IMR-90 (cell line): ENCODE data around the gene EVL. TPM values are rescaled to one million over a fixed set of nuclear protein-coding genes. Genes with fewer than 3 reads are reported as not detected.

Source experiments
- ATAC-seq: fragments of 200-7000 bp; cut with Tn5 transposase; 2 replicates; pipeline ENCODE4 v1.9.1; 2020; ENCODE audit warnings: low read depth, mild to moderate bottlenecking, moderate library complexity
- BruUV-seq: library from RNA; stranded (reverse); fragments of 400-500 nt; replicated peaks from 2 replicates; lab custom pipeline; 2021; lab: Mats Ljungman, UMichigan
- CTCF ChIA-PET: fragments of 300-600 bp; formaldehyde crosslinking; extraction: SDS; loops from one replicate; lab custom pipeline; 2021; ENCODE audit warnings: antibody characterized with exemption; lab: Yijun Ruan, JAX
- POLR2A ChIA-PET: fragments of 300-600 bp; sonication (Branson Sonifier 250); formaldehyde crosslinking; loops from one replicate; lab custom pipeline; 2022; ENCODE audit warnings: antibody characterized with exemption; ENCODE audit not compliant: unreplicated experiment; lab: Charles Lee
- DNase-seq: peaks from one replicate; pipeline ENCODE4 v3.0.0; 2013
- H2AFZ ChIP-seq: replicated peaks from 2 replicates; pipeline ENCODE3; 2013; ENCODE audit warnings: low read length, mild to moderate bottlenecking; ENCODE audit not compliant: poor library complexity
- H2AK5ac ChIP-seq: 2 replicates; pipeline ENCODE4 v1.6.1; 2013; ENCODE audit warnings: low read depth, low read length, inconsistent platforms
- H2AK9ac ChIP-seq: replicated peaks from 2 replicates; pipeline ENCODE3; 2013; ENCODE audit warnings: mild to moderate bottlenecking, low read depth, low read length, moderate library complexity; ENCODE audit not compliant: poor library complexity
- H2BK120ac ChIP-seq: 2 replicates; pipeline ENCODE4 v1.6.1; 2013; ENCODE audit warnings: low read depth, low read length, inconsistent platforms
- H2BK15ac ChIP-seq: 3 replicates; pipeline ENCODE4 v1.6.1; 2013; ENCODE audit warnings: low read depth, low read length, inconsistent platforms
- H2BK20ac ChIP-seq: 2 replicates; pipeline ENCODE4 v1.6.1; 2013; ENCODE audit warnings: low read depth, mild to moderate bottlenecking, inconsistent platforms, low read length, moderate library complexity
- H2BK5ac ChIP-seq: 2 replicates; pipeline ENCODE4 v1.6.1; 2013; ENCODE audit warnings: mild to moderate bottlenecking, low read depth, low read length, inconsistent platforms; ENCODE audit not compliant: poor library complexity, severe bottlenecking
- H3K14ac ChIP-seq: replicated peaks from 2 replicates; pipeline ENCODE4 v1.6.1; 2013; ENCODE audit warnings: low read depth, low read length, inconsistent platforms
- H3K18ac ChIP-seq: 2 replicates; pipeline ENCODE4 v1.6.1; 2013; ENCODE audit warnings: low read depth, low read length, control low read depth
- H3K23ac ChIP-seq: 2 replicates; pipeline ENCODE4 v1.6.1; 2013; ENCODE audit warnings: low read depth, low read length, inconsistent platforms
- H3K27ac ChIP-seq: 2 replicates; pipeline ENCODE4 v1.5.1; 2013; ENCODE audit warnings: mild to moderate bottlenecking, control low read depth, low read length; ENCODE audit not compliant: insufficient read depth
- H3K27me3 ChIP-seq: 2 replicates; pipeline ENCODE4 v1.6.1; 2013; ENCODE audit warnings: low read length; ENCODE audit not compliant: control insufficient read depth, insufficient read depth
- H3K36me3 ChIP-seq: 2 replicates; pipeline ENCODE4 v1.6.1; 2013; ENCODE audit warnings: low read length, mixed read lengths; ENCODE audit not compliant: control insufficient read depth, insufficient read depth
- H3K4ac ChIP-seq: 2 replicates; pipeline ENCODE4 v1.6.1; 2013; ENCODE audit warnings: low read depth, low read length, inconsistent platforms
- H3K4me1 ChIP-seq: 2 replicates; pipeline ENCODE4 v1.6.1; 2013; ENCODE audit warnings: low read length, mixed read lengths; ENCODE audit not compliant: control insufficient read depth, insufficient read depth
- H3K4me2 ChIP-seq: 2 replicates; pipeline ENCODE4 v1.6.1; 2013; ENCODE audit warnings: low read depth, mild to moderate bottlenecking, control low read depth, low read length, moderate library complexity
- H3K4me3 ChIP-seq: 2 replicates; pipeline ENCODE4 v1.5.1; 2013; ENCODE audit warnings: low read depth, mild to moderate bottlenecking, control low read depth, low read length, moderate library complexity; ENCODE audit not compliant: insufficient read depth
- H3K56ac ChIP-seq: 2 replicates; pipeline ENCODE4 v1.6.1; 2013; ENCODE audit warnings: low read length, inconsistent platforms; ENCODE audit not compliant: insufficient read depth; ENCODE audit errors: extremely low read depth
- H3K79me1 ChIP-seq, 2 experiments: 2 replicates each; pipeline ENCODE4 v1.6.1; 2013; ENCODE audit warnings: low read length in 2 of 2, inconsistent platforms in 1 of 2, low read depth in 1 of 2
- H3K9ac ChIP-seq: 2 replicates; pipeline ENCODE4 v1.6.1; 2013; ENCODE audit warnings: low read depth, low read length, control low read depth
- H3K9me1 ChIP-seq: 2 replicates; pipeline ENCODE4 v1.6.1; 2013; ENCODE audit warnings: low read length, inconsistent platforms; ENCODE audit not compliant: insufficient read depth
- H3K9me3 ChIP-seq: 2 replicates; pipeline ENCODE4 v1.6.1; 2013; ENCODE audit warnings: low read length; ENCODE audit not compliant: control insufficient read depth, insufficient read depth
- H4K20me1 ChIP-seq: 2 replicates; pipeline ENCODE4 v1.6.1; 2013; ENCODE audit warnings: low read length, inconsistent platforms; ENCODE audit not compliant: insufficient read depth
- H4K5ac ChIP-seq: 2 replicates; pipeline ENCODE4 v1.6.1; 2013; ENCODE audit warnings: mild to moderate bottlenecking, low read depth, low read length, control low read depth
- H4K8ac ChIP-seq, 2 experiments: 2 replicates each; pipeline ENCODE4 v1.6.1; 2013; ENCODE audit warnings: low read depth in 2 of 2, low read length in 2 of 2, control low read depth in 1 of 2, inconsistent platforms in 1 of 2
- H4K91ac ChIP-seq: 2 replicates; pipeline ENCODE4 v1.6.1; 2013; ENCODE audit warnings: low read depth, low read length, inconsistent platforms; ENCODE audit not compliant: insufficient read depth
- FOS ChIP-seq: fragments of 150-350 bp; IDR thresholded peaks from 2 replicates; pipeline ENCODE4 v1.6.1; 2016; ENCODE audit warnings: low read depth, low read length
- POLR2A ChIP-seq: IDR thresholded peaks from 2 replicates; pipeline ENCODE4 v1.6.1; 2012; ENCODE audit warnings: mild to moderate bottlenecking, low read depth, low read length
- USF2 ChIP-seq: fragments of 150-350 bp; IDR thresholded peaks from 2 replicates; pipeline ENCODE4 v1.6.1; 2017; ENCODE audit warnings: mild to moderate bottlenecking, antibody characterized with exemption, low read length, low read depth
- WGBS, 2 experiments: methylation state at CpG; one replicate each; pipeline versions ENCODE4 v1.1.5 to v1.1.7; 2013; ENCODE audit warnings: missing lambda C conversion rate in 2 of 2; ENCODE audit not compliant: insufficient read length in 1 of 2; ENCODE audit errors: extremely low coverage in 2 of 2; 5-methylcytosine and 5-hydroxymethylcytosine counted together
- dilution Hi-C: fragments of 300-500 bp; cut with HindIII; formaldehyde crosslinking; loops from one replicate; pipeline ENCODE4 v1.14.3; 2018; ENCODE audit warnings: low sequenced_read_pairs; ENCODE audit not compliant: unreplicated experiment
- in situ Hi-C: fragments of 300-500 bp; cut with MboI; formaldehyde crosslinking; loops from 3 replicates; pipeline ENCODE4 v1.14.3; 2019; ENCODE audit warnings: low sequenced_read_pairs, inconsistent platforms, mixed read lengths
- intact Hi-C: fragments of 100-400 bp; cut with micrococcal nuclease; formaldehyde crosslinking; loops from 2 replicates; pipeline ENCODE4 v1.10.0; 2022
- polyA plus RNA-seq, 3 experiments: library from polyadenylated mRNA; depleted of rRNA; stranded (reverse); fragments of >200 nt; gene quantifications; 2 replicates each; pipeline ENCODE4 v1.2.3, GENCODE V29; 2012; ENCODE audit warnings: low replicate concordance in 1 of 3
- total RNA-seq: library from RNA; depleted of rRNA; stranded (reverse); fragments of >200 nt; gene quantifications from 2 replicates; pipeline ENCODE4 v1.2.3, GENCODE V29; 2012

The EVL gene
- total and polyA plus RNA-seq, 2 of the 4 experiments (the other 2 are of a cell fraction): 7.2 to 36.5 TPM

DNA sequence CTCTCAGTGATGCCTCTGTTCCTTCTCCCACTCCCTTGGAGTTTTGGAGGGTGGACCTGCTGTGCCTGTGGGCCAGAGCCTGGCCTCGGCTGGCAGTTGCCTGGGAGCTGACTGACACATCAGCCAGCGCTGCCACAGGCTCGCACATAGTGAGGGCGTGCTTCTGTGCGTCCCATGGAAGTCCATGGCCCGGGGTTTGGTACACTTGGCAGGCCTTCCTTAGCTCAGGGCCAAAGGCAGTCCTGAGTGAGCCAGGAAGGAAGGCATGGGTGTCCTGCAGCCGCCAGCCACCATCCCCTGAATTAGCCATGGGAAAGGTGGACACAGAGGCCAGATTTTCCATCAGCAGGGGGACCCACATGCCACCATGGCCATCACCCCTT lies 95.3 kb downstream of the EVL start:
- Histone ChIP-seq H2BK15ac (no peak overlapping the region), H4K5ac (no peak overlapping the region), H3K56ac (no peak overlapping the region), H3K4me3 (no peak overlapping the region), H3K4me1 (no peaks in the 10 kb centered on the region), H4K8ac (no peak overlapping the region), H3K79me1 (no peaks in the 10 kb centered on the region), H3K9me1 (no peaks in the 10 kb centered on the region), H3K27me3 (peaks cover 59% of the 10 kb centered on the region), H4K91ac (no peak overlapping the region), H3K9me3 (peaks cover 10% of the 10 kb centered on the region; the same call in 1 of the 2 replicates), H3K18ac (no peak overlapping the region), H2AFZ (no peak overlapping the region), H3K4me2 (no peak overlapping the region), H2BK20ac (no peak overlapping the region), H3K4ac (no peak overlapping the region), H2AK5ac (no peak overlapping the region), H2BK5ac (no peak overlapping the region), H3K36me3 (no peaks in the 10 kb centered on the region), H4K20me1 (no peaks in the 10 kb centered on the region), H3K9ac (no peak overlapping the region), H2BK120ac (no peak overlapping the region), H2AK9ac (peak overlapping the region; percentile 50), H3K14ac (no peak overlapping the region), H3K23ac (no peak overlapping the region), H3K27ac (no peak overlapping the region)
- TF ChIP-seq POLR2A: no peak
- TF ChIP-seq USF2: no peak
- no peak for TF ChIP-seq FOS
- intact Hi-C loops: no loop called here
- ATAC-seq: no peak
- ChIA-PET CTCF (no interaction called here), POLR2A (no interaction called here)
- 72% methylated on average over 3 of the region's 7 CpGs; no CpG with 5 or more reads in 1 of the 2 experiments for WGBS, 2 experiments
- no TSS peak for BruUV-seq
- in situ Hi-C loops: no loop called here
- no peak for DNase-seq
- dilution Hi-C loops: no loop called here
